Right lobe of liver (tissue), 6 donors: ENCODE measurements around the gene ZNF154. TPM values are rescaled to one million over a fixed set of nuclear protein-coding genes. Genes with fewer than 3 reads are reported as not detected.

ENCODE experiments used
- ATAC-seq, 4 donors: fragments of 200-7000 bp; cut with Tn5 transposase; one replicate each; pipeline ENCODE4 v1.9.1; 2020; ENCODE audit warnings: mild to moderate bottlenecking in 4 of 4, moderate library complexity in 4 of 4
- DNase-seq, 3 donors: peaks; one replicate each; pipeline ENCODE4 v3.0.0-alpha.2; 2020
- H3K27ac ChIP-seq, 3 donors: fragments of 200-600 bp; one replicate each; pipeline ENCODE4 v1.8.0; 2022
- H3K27me3 ChIP-seq, 2 donors: fragments of 200-600 bp; one replicate each; pipeline ENCODE4 v1.8.0; 2022
- H3K36me3 ChIP-seq, 4 donors: fragments of 200-600 bp; sonication (generic) in 1 of 4; one replicate each; pipeline versions ENCODE4 v1.5.1 to v1.8.0; 2017 to 2022; ENCODE audit warnings: control low read depth in 1 of 4
- H3K4me1 ChIP-seq, 4 donors: fragments of 200-600 bp; sonication (generic) in 1 of 4; one replicate each; pipeline versions ENCODE4 v1.5.1 to v1.8.0; 2017 to 2022; ENCODE audit warnings: control low read depth in 1 of 4
- H3K4me3 ChIP-seq, 3 donors: fragments of 200-600 bp; one replicate each; pipeline ENCODE4 v1.8.0; 2022
- H3K9me3 ChIP-seq, 4 donors: fragments of 200-600 bp; sonication (generic) in 1 of 4; one replicate each; pipeline versions ENCODE4 v1.5.1 to v1.8.0; 2017 to 2022; ENCODE audit warnings: control low read depth in 1 of 4
- POLR2A ChIP-seq: fragments of 450-650 bp; IDR thresholded peaks from one replicate; pipeline ENCODE4 v1.6.1; 2017; ENCODE audit warnings: antibody characterized with exemption, mild to moderate bottlenecking
- WGBS: methylation state at CpG from one replicate; pipeline ENCODE4 v1.1.6; 2018; ENCODE audit warnings: low coverage, low lambda C conversion rate; ENCODE audit not compliant: insufficient coverage; ENCODE audit errors: missing lambda C conversion rate; 5-methylcytosine and 5-hydroxymethylcytosine counted together
- intact Hi-C, 2 donors: fragments of 100-400 bp; cut with DNase I; formaldehyde crosslinking; loops; one replicate each; pipeline versions ENCODE4 v1.11.2 to v1.14.1; 2022
- total RNA-seq, 6 experiments: library from RNA; depleted of rRNA in 2 of 6; stranded (reverse); fragments of >200 nt in 2 of 6; fragmentation: NEBNext Ultra II Directional in 3 of 6; extraction: Animal tissue kit (Norgen Biotek cat#: 25700) in 3 of 6; gene quantifications; one replicate each; pipeline versions ENCODE4 v1.1.0 to v1.2.4, GENCODE V29; 2016 to 2023
- TF ChIP-seq, protein P1 (sequence below), 4 donors: fragments of 200-600 bp in 3 of 4; fragments of 450-650 bp in 1 of 4; IDR thresholded peaks; one replicate each; pipeline versions ENCODE4 v1.5.1 to v1.8.0; 2016 to 2022; ENCODE audit warnings: antibody characterized with exemption in 4 of 4, mild to moderate bottlenecking in 2 of 4
- donor health status: DM: no; HTN: yes; CAD: no.
- donor health status: DM: no; HTN: no; CAD: no.
- donor health status: DM: no; HTN: no; CAD: no.
- donor health status: DM: no; HTN: yes; CAD: no.
- donor health status: DM: no; HTN: yes; CAD: no.

ZNF154 gene
- total RNA-seq, 6 experiments from 2014 or later, result 0.31 to 1.2 (median 0.60) TPM

GRCh38 chr19:57651654-57651996, 57.4 kb downstream of the ZNF154 start:
- ATAC-seq (no peak), DNase-seq (no peak)
- Histone ChIP-seq H3K4me1 (no peaks in the 10 kb centered on the region), H3K9me3 (no peaks in the 10 kb centered on the region), H3K36me3 (no peaks in the 10 kb centered on the region), H3K27ac (no peak overlapping the region), H3K27me3 (no peaks in the 10 kb centered on the region), H3K4me3 (no peak overlapping the region)
- TF ChIP-seq, protein P1, sequence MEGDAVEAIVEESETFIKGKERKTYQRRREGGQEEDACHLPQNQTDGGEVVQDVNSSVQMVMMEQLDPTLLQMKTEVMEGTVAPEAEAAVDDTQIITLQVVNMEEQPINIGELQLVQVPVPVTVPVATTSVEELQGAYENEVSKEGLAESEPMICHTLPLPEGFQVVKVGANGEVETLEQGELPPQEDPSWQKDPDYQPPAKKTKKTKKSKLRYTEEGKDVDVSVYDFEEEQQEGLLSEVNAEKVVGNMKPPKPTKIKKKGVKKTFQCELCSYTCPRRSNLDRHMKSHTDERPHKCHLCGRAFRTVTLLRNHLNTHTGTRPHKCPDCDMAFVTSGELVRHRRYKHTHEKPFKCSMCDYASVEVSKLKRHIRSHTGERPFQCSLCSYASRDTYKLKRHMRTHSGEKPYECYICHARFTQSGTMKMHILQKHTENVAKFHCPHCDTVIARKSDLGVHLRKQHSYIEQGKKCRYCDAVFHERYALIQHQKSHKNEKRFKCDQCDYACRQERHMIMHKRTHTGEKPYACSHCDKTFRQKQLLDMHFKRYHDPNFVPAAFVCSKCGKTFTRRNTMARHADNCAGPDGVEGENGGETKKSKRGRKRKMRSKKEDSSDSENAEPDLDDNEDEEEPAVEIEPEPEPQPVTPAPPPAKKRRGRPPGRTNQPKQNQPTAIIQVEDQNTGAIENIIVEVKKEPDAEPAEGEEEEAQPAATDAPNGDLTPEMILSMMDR (IDR thresholded peaks at IDR 0.05), result no peak
- TF ChIP-seq POLR2A, result no peak
- 38% methylated on average over 6 of the region's 6 CpGs for WGBS
- intact Hi-C loops, result no loop called here

GRCh38 chr19:57648331-57649003, 60.5 kb downstream of the ZNF154 start:
- ATAC-seq (no peak), DNase-seq (no peak)
- Histone ChIP-seq H3K27me3 (no peaks in the 10 kb centered on the region), H3K4me1 (no peaks in the 10 kb centered on the region), H3K4me3 (no peak overlapping the region), H3K9me3 (no peaks in the 10 kb centered on the region), H3K36me3 (no peaks in the 10 kb centered on the region), H3K27ac (no peak overlapping the region)
- TF ChIP-seq, protein P1 (IDR thresholded peaks at IDR 0.05), result no peak
- TF ChIP-seq POLR2A, result no peak
- 56% methylated on average over 5 of the region's 6 CpGs for WGBS
- intact Hi-C loops, result no loop called here

Other genes with a start within 250 kb of the ZNF154 start
- 1 to 10 TPM; 1.7 to 4.8 (median 2.6) TPM for gene ZNF772, start 231.6 kb downstream of the ZNF154 start, total RNA-seq
- gene ZNF419, start 221.5 kb downstream of the ZNF154 start, total RNA-seq, result 1 to 10 TPM; 2.4 to 4.7 (median 3.4) TPM
- 1 to 10 TPM; 1.3 to 4.1 (median 2.2) TPM for gene ZNF773, start 209.3 kb downstream of the ZNF154 start, total RNA-seq
- 1 to 10 TPM in 2 of 6 experiments, under 1 TPM in 4; 0.61 to 1.8 (median 0.90) TPM for gene ZNF549, start 181.8 kb downstream of the ZNF154 start, total RNA-seq
- 1 to 10 TPM in 5 of 6 experiments, under 1 TPM in 1; 0.92 to 6.9 (median 2.5) TPM for gene ZNF550, start 149.3 kb downstream of the ZNF154 start, total RNA-seq
- gene ZNF416, start 130.3 kb downstream of the ZNF154 start, total RNA-seq, result 1 to 10 TPM in 4 of 6 experiments, under 1 TPM in 2; 0.43 to 1.8 (median 1.2) TPM
- 1 to 10 TPM in 1 of 6 experiments, under 1 TPM in 5; 0.31 to 4.2 (median 0.39) TPM for gene ZIK1, start 125.1 kb downstream of the ZNF154 start, total RNA-seq
- 1 to 10 TPM in 1 of 6 experiments, under 1 TPM in 5; 0.25 to 1.2 (median 0.49) TPM for gene ZNF530, start 109.3 kb downstream of the ZNF154 start, total RNA-seq
- gene ZNF134, start 95.0 kb downstream of the ZNF154 start, total RNA-seq, result 1 to 10 TPM; 3.6 to 8.9 (median 5.0) TPM
- gene ZNF211, start 76.0 kb downstream of the ZNF154 start, total RNA-seq, result 1 to 10 TPM; 1.7 to 5.4 (median 3.9) TPM
- gene ZSCAN4, start 40.3 kb downstream of the ZNF154 start, total RNA-seq, result not detected
- 1 to 10 TPM in 4 of 6 experiments, under 1 TPM in 2; 0.77 to 2.2 (median 1.4) TPM for gene ZNF551, start 27.2 kb downstream of the ZNF154 start, total RNA-seq
- 1 to 10 TPM; 1.1 to 2.5 (median 1.9) TPM for gene ZNF671, start 18.4 kb upstream of the ZNF154 start, total RNA-seq
- gene ZNF776, start 37.6 kb upstream of the ZNF154 start, total RNA-seq, result 10 to 100 TPM in 1 of 6 experiments, 1 to 10 TPM in 5; 3.7 to 11.6 (median 5.7) TPM
- gene ZNF586, start 60.5 kb upstream of the ZNF154 start, total RNA-seq, result 1 to 10 TPM; 4.0 to 8.4 (median 5.9) TPM
- 1 to 10 TPM; 2.6 to 9.0 (median 4.9) TPM for gene ZNF552, start 105.7 kb upstream of the ZNF154 start, total RNA-seq
- 10 to 100 TPM in 3 of 6 experiments, 1 to 10 TPM in 3; 7.2 to 13.1 (median 10.4) TPM for gene ZNF587B, start 121.1 kb upstream of the ZNF154 start, total RNA-seq
- 10 to 100 TPM in 5 of 6 experiments, 1 to 10 TPM in 1; 5.2 to 20.2 (median 12.6) TPM for gene ZNF587, start 140.7 kb upstream of the ZNF154 start, total RNA-seq
- gene ZNF814, start 179.8 kb upstream of the ZNF154 start, total RNA-seq, result 10 to 100 TPM in 3 of 6 experiments, 1 to 10 TPM in 3; 5.1 to 11.7 (median 8.7) TPM
- 10 to 100 TPM in 3 of 6 experiments, 1 to 10 TPM in 3; 4.1 to 12.6 (median 7.8) TPM for gene ZNF417, start 207.4 kb upstream of the ZNF154 start, total RNA-seq
- gene ZNF418, start 226.2 kb upstream of the ZNF154 start, total RNA-seq, result 1 to 10 TPM; 1.0 to 3.7 (median 2.4) TPM
- 1 to 10 TPM in 2 of 6 experiments, under 1 TPM in 4; 0.50 to 1.6 (median 0.75) TPM for gene ZNF256, start 238.5 kb upstream of the ZNF154 start, total RNA-seq